Left renal cortex interstitium (tissue), 4 donors: ENCODE data around the gene CYSRT1. TPM values are rescaled to one million over a fixed set of nuclear protein-coding genes. Genes with fewer than 3 reads are reported as not detected.

ENCODE experiments used
- DNase-seq, 4 donors: peaks; one replicate each; pipeline ENCODE4 v3.0.0-alpha.2; 2013; ENCODE audit warnings: low read depth in 4 of 4, low spot score in 2 of 4, missing footprints in 1 of 4
- polyA plus RNA-seq, 4 donors: library from polyadenylated mRNA; unstranded; fragments of 120-200 nt; gene quantifications; one replicate each; pipeline ENCODE4 v1.2.1, GENCODE V29; 2013; ENCODE audit not compliant: insufficient read length in 4 of 4

Gene CYSRT1
- polyA plus RNA-seq, 4 donors = 5.1 to 20.9 (median 12.5) TPM

DNA sequence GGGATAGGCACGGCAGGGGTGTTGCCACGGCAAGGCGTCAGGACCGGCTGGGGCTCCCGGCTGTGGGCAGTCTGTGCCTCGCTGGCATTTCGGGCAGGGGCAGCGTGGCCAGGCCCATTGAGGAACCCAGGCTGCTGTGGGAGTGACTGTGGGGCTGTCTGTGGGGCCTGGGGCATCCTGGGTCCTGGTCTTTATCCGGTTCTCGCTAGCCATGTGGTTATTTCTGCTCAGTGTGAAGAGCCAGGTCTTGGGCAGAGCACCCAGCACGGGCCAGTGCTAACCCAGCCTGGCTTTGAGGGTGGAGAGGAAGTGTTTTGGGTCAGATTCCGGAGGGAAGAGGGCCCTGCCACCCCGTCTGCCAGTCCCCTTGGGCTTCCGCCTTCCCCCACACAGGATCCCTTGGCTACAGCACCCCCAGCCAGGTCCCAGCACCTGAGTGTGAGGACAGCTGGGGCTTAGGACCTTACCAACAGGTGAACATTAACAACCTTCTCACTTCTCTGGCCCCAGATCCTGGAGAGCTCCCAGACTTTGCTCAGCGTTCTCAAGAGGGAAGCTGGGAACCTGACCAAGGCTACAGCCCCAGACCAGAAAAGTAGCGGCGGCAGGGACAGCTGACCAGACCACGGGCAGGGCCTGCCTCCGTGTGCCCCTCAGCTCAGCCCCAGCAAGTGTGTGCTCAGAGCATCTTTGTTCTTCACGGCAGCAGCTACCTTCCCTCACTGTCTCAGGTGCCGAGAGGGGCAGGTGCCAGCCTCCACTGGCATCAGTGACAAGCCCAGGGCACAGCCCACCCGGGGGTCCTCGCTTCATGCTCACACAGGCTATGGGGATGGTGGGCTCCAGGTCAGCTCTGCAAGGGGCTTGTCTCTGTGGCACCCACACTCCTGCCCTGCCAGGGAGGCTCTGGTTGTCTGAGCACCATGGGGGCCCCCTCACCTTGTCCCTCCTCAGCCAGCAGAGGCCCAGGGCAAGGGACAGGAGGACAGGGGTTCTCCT lies 35.4 kb upstream of the CYSRT1 start:
- DNase-seq = no peak

DNA sequence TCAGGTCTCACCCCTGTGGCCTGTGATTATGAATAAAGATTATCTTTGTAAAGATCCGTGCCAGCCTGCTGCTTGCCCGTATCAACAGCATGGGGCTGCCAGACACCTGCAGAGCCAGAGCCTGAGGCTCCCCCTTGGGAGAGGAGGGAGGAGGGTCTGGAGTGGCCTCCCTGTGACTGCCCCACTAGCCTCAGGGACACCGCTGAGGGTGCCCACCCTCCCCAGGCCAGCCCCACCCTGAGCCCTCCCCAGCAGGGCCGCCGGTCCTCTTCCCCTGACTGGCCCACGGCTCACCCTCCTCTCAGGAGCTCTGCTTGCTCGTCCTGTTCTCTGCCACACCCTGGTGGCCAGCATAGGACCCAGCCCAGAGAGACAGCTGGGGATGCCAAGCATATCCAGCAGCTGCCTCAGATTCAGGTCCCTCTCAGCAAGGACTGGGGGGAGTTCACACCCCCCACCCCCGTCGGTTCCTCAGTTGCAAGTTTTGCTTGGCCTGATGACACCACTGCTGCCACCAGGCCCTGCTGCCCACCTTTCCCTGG lies 34.6 kb upstream of the CYSRT1 start:
- no peak for DNase-seq

DNA sequence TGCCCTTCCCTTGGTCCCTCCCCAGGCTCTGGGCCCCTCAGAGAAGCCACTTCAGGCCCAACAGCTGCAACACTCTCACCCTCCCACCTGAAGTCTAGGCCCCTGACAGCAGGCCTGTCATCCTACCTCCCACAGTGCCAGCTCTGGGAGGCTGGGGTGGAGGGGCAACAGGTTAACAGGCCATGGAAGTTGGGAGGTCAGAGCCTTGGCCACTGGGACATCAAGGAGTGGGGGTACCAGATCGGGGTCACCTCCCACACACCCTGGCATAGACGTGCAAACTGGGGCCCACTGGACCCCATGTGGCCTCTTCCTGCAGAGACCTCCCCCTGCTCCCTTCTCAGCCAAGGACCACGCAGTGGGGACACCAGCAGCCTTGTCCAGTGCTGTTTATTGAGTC lies 33.7 kb upstream of the CYSRT1 start:
- DNase-seq = no peak

DNA sequence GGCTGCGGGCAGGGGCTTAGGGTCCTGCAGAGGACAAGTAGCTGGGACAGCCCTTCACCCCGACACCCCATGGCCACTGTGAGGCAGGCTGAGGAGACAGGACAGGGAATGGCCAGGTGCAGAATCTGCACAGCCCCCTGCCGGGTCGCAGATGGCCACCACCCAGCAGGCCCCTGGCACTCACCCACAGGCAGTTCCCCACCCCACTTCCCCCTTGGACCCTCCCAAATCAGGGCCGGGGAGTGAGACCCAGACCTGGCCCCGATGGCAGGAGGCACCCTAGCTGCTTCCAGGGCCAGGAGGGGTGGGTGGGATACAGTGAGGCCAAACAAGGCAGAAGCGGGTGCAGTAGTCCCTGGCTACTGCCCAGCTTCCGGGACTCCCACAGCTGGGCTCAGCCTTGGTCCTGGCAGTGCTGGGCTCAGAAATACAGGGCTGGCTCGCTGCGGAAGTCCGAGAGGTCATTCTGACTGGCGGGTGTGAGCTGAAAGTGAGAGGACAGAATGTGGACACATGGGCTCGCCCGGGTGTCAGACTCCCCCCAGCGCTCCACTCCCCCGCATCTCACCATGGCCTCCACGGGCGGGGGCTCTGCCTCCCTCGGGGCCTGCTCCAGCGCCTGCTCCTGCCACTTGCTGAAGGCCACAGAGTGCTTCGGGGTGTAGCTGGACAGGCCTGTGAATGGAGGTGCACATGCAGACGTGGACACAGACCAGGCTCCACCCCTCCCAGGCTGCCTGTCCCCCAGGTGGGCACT lies 33.1 kb upstream of the CYSRT1 start:
- no peak for DNase-seq

DNA sequence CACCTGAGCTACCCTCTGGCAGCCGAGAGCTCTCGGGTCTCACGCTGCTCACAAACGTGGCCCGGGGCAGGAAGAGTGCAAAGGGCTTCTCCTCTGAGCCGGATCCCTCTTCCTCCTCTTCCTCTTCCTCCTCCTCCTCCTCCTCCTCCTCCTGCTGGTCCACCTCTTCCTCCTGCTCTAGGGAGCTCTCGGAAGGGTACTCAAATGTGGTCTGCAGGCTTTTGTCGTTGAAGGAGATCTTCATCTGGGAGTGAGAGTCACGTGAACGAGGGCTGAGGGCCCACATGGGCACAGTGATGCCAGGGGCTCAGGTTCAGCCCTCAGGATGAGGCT lies 32.6 kb upstream of the CYSRT1 start:
- no peak for DNase-seq

DNA sequence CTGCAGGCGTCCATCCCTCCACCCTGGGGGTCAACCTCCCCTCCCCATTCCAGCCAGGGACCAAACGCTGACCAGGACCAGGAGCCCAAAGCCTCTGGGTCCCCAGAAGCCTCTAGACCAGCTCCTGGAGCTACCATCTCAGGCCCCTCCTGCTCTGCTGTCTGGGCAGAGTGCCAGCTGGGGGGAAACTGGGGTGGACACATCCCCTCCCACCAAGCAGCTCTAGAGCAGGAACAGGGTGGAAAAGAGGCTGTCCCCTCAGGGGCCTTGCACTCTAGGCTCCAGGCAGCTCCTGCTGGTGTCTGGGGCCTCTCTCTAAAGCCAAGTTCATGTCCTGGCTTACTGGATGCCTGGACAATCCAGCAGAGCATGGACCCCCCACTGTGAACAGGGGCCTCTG lies 32.1 kb upstream of the CYSRT1 start:
- no peak for DNase-seq

DNA sequence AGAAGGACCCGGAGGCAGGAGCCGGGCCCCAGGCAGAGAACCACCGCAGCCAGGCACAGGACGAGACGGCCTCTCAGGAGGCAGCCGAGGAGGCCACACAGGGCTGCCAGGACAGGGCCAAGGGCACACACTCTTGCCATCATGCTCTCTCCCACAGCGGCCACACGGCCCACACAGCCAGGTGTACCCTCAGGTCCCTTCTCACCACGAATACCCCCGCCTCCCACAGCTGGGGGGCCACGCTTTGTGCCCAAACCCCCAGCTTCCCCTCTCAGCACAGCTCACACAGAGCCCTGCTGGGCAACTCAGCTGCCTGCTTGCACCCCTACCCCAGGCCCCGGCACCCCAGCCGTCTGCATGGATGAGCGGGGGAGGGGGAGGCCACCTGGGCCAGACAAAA lies 31.2 kb upstream of the CYSRT1 start:
- DNase-seq = no peak

DNA sequence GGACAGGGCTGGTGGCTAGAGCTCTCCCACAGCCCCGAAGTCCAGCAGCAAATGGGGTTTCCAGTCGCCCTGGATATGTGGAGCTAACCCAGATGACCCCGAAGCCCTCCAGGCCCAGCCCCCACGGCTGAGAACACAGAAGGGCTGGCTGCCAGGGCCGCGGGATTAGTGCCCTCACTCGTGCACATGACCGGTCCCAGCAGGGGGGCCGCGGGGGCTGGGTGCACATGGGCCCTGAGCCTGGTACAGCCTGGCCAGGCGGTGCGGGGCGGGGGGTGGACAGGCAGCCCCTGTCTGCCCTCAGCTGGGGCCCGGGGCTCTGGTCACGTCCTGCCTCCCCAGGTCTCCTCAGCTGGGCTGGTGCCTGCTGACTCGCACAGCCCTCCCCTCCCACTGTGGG lies 30.6 kb upstream of the CYSRT1 start:
- DNase-seq = no peak

DNA sequence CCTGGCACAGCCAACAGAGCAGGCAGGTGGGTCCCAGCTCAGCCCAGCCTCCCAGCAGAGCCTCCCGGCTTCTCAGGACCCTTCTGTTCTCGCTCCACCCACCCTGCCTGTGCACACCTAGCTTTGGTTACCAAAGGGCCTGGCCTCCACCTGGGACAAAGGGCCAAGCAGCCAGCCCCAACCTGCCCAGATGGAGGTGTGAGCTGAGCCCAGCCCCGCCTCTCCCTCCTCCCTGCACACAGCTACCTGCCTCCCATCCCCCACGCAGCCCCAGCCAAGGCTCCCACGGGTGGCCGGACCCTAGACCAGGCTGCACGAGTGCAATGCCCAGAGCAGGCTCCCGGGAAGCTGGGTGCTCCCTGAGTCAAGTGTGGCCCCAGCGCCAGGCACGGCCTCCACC lies 30.1 kb upstream of the CYSRT1 start:
- no peak for DNase-seq

DNA sequence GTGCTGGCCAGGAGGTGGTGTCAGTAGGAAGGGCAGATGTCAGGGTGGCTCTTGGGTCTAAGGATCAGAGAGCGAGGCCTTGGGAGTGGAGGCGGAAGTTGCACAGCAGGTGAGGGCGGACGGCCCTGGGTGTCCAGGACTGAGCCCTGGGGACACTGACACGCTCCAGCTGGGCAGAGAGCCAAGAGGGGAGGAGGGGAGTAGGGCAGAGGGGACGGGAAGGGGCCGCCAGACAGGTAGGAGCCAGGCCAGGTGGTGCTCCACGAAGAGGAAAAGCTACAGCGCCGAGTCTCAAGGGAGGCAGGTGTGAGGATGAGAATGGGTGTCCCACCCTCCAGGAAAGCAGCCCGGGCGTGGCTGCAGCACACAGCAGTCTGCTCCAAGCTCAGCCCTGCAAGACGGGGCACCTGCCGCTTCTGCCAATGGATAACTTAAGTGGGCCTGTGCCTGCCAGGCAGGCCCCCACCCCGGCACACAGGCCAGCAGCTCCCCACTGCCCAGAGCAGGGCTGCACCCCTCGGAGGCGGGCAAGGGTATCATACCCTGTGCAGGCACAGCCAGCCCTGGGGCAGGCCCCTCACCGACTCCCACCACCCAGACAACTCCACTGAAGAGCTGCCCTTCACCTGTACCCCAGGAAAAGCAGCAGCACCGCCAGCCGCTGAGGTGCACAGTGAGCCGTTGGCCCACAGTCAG lies 29.3 kb upstream of the CYSRT1 start:
- no peak for DNase-seq

DNA sequence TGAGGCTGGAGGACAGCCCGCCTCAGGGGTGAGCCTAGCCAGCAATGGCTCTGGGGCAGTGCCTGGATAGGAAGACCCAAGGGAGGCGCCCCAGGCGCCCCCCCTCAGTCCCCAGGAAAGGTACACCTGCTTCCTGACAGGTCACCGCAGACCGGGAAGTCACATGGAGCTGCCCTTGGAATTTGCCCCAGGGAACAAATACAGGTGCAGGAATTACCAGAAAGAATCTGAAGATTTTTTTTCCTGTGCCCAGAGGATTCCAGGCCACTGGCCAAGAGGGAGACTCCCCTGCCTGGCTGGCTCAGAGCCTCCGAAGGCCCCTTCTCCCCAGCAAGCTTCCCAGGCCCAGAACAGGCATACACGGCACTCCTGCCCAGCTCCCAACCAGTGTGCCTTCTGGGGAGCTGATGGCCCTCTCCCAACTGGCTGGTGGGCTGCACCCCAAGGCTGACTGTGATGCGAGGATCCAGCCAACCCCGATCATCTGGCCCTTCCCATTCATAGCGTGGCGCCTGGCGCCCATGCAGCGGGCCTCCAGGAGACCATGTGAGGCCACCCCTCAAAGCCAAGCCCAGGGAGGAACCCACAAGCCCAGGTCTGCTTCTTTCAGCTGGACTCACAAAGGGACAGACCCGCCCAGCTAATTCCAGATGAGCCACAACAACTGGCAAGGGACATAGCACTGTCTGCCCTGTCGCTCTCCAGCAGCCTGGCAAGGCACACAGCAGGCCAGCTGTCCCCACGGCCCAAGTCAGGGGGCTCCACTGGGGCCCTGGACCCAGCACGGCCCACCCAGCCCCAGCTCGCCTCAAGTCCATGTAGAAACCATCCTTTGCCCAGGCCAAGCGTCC lies 26.7 kb upstream of the CYSRT1 start:
- DNase-seq = no peak

DNA sequence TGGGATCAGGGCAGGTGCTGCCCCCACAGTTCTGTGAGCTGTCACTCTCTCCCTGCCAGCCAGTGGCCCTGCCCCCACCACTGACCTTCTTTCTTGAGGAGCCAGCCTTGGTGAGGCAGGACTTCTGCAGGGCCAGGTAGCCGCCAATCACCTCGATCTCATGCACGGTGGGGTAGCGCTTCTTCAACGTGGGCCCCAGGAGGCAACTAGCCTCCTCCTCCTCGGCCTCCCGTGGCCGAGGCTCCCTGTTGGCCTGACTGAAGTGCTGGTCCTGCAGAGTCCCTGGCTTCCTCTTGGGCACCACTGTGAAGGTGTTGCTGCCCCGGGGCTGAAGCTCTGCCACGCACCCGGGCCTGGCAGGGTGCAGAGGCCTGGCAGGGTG lies 26.1 kb upstream of the CYSRT1 start:
- DNase-seq = no peak

DNA sequence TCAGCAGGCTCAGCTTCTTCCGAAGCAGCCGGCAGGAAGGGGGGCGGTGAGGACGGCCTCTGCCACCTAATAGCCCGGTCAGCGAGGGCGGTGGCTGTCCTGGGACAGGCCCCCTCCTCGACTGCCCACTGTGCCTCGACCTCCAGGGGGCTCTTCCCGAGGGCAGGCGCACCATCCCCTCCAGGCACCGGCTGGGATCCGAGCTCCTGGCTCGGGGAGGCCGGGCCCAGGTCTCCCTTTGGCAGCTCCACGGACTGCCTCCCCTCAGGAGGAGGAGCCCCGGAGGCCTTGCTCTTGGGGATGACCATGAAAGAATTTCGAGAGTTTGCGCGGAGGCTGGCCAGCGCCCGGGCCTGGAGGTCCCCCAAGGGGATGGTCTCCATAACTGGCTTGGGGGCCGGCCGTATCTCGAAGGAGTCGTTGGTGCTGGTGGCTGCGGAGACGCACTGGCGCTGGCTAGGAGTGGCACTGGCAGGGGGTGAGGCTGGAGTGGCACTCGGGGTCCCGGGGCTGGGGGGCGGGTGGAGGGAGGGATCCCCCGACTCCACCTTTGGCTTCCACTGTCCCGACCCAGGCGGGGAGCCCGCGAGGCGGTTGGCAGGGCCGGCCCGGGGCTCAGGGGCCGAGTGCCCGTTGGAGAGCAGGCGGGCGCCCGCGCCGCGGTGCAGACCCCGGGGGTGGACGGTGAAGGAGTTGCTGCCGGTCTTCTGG lies 25.4 kb upstream of the CYSRT1 start:
- DNase-seq = no peak

DNA sequence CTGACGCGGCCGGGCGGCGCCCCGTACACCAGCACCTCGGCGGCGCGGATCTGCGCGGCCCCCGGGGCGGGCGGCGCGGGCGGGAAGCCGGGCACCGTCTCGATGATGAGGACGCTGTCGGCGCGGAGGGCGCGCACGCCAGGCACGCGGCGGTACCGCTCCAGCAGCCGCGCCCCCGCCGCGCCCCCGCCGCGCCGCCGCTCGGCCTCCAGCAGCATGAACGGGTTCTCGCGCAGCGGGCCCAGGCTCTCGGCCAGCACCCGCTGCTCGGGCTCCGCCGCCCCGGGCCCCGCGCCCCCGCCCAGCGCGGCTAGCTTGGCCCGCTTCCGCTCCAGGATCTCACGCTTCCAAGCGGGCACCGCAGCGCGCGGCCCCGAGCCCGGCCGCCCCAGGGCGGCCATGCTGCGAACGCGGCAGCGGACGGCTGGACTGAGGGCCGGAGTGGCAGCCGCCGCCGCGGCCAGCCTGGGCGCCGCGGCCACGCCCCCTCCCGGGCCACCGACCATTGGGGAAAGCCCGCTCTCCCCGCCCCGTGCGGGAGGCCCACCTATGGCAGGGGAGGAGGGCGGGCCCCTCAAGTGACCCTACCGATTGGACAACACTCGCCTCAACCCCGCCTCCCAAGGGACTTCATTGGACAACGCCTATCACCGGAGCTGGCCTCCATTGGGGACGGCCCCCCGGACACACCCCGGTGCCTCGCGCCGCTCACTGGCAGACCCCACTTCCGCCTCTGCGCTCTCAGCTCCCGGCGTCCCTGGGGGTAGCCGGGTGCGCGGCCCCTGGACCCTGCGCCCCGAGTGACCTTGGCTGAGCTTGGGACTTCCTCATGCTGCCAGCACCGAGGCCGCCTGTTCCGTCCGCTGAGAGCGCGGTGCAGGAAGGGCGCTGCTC lies 24.4 kb upstream of the CYSRT1 start, which contains the start of gene TPRN:
TSS of gene TPRN (minus strand) at position 431 of the 894 bp plus-strand sequence. CDS start at position 401, 30 bp downstream.
- DNase-seq = peak; percentile 89 to 98 (median 94)

DNA sequence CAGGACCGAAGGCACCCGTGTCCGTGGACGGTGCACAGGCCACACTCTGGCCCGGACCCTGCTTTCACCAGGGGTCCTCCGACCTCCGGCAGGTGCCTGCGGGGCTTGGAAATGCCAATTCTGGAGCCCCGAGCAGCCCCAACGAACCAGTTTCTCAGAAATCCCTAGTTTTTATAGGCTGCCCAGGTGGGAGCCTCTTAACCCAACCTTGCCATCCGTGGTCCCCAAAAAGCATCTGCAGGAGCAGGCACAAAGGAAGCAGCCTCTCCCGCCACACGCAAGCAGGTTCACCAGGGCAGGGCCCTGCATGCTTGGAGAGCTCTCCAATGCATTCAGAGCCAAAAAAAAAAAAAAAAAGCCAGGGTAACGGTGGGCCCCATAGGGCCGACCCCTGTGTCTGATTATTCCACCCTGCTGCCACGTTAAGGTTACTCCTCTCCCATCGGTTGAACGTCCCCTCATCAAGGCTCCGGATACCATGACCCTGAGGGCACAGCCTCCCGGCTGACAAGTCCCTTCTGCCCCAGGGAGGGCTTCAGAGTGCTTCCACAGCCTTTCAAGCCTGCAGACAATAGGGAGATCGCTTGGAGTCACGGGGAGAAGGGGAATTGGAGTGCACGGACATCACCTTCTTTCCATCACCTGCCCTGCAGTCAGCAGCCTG lies 23.6 kb upstream of the CYSRT1 start:
- no peak for DNase-seq

DNA sequence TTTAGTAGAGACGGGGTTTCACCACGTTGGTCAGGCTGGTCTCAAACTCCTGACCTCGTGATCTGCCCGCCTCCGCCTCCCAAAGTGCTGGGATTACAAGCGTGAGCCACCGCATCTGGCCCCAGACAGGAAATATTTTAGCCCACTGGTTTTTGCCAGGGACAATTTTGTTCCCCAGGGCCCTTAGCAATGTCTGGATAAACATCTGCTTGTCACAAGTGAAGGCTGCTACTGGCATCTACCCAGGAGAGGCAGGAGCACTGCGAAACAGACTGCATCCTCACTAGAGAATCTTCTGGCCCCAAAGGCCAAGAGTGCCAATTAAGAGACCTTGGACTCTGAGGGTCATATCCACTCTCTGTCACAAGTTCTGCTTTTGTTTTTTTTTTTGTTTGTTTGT lies 22.0 kb upstream of the CYSRT1 start:
- no peak for DNase-seq

DNA sequence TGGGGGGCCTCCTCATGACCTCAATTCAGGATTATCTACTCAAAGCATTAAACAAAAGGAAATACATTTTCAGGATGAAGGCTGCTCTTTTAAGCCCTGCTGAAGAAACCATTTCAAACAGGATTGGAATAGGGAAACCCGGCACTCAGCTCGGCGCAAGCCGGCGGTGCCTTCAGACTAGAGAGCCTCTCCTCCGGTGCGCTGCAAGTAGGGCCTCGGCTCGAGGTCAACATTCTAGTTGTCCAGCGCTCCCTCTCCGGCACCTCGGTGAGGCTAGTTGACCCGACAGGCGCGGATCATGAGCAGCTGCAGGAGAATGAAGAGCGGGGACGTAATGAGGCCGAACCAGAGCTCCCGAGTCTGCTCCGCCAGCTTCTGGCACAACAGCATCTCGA lies 20.2 kb upstream of the CYSRT1 start:
- no peak for DNase-seq
